K562 (cell line): Measurements from ENCODE around the gene CDYL2.

Experiments
- CTCF ChIP-seq, 3 experiments: IDR thresholded peaks in 2 of 3; conservative IDR thresholded peaks in 1 of 3; 2 replicates each; pipeline ENCODE4 v1.5.1; 2011 to 2012; ENCODE audit warnings: low read length in 3 of 3, mild to moderate bottlenecking in 3 of 3, control low read depth in 2 of 3, improper control_type of control experiment in 1 of 3, inconsistent platforms in 1 of 3, low read depth in 1 of 3, mixed read lengths in 1 of 3, moderate library complexity in 1 of 3; ENCODE audit not compliant: insufficient read depth in 2 of 3
- EP300 ChIP-seq: IDR thresholded peaks from 2 replicates; pipeline ENCODE4 v1.6.1; 2012; ENCODE audit warnings: low read length, improper control_type of control experiment

GRCh38 chr16:80596507-80597207 is 207.7 kb downstream of the CDYL2 start:
- no peak for TF ChIP-seq EP300
- no peak for TF ChIP-seq CTCF (IDR thresholded peaks at IDR 0.05 in 2 of 3, conservative IDR thresholded peaks at IDR 0.05 in 1 of 3; ENCODE audit: insufficient read depth in 2 of 3, low read depth in 1 of 3, low read length in 3 of 3)
